ENCODE measurements around the gene NELFB.
A peak's percentile ranks its signal among the peaks of the same experiment; 100 is the strongest.
"Not testable (repeated sequence)": the region's sequence is repeated elsewhere in the genome, so short reads cannot be mapped to it uniquely, and the experiment has no call there.

Gene NELFB

DNA sequence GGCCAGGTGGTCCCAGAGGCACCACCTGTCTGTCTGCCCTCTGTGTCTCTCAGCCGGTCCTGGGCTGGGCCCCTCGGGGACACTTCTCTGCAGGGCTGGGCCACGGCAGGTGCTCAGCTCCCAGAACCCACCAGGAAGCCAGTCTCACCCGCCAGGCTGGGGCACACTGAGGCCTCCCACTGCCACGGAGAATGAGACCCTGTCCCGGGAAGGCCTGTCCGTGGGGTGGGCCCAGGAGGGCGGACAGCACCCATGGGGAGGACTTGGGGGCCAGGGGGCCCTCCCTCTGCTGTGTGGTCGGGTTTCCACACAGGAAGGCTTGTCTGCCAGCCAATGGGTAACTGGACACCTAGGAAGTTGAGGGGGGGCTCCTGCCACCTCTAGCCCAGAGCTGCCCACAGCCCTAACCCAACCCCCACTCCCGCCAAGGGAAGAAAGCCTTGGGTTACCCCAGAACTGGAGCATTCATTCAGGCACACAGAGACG is 18.1 kb upstream of the NELFB start:
- H3K4me3 ChIP-seq (ENCODE audit: low read depth, low read length): no peak overlapping the region; the same call in 1 of the 2 replicates
- DNase-seq (ENCODE audit: low read depth): no peak
- TF ChIP-seq, protein P1, sequence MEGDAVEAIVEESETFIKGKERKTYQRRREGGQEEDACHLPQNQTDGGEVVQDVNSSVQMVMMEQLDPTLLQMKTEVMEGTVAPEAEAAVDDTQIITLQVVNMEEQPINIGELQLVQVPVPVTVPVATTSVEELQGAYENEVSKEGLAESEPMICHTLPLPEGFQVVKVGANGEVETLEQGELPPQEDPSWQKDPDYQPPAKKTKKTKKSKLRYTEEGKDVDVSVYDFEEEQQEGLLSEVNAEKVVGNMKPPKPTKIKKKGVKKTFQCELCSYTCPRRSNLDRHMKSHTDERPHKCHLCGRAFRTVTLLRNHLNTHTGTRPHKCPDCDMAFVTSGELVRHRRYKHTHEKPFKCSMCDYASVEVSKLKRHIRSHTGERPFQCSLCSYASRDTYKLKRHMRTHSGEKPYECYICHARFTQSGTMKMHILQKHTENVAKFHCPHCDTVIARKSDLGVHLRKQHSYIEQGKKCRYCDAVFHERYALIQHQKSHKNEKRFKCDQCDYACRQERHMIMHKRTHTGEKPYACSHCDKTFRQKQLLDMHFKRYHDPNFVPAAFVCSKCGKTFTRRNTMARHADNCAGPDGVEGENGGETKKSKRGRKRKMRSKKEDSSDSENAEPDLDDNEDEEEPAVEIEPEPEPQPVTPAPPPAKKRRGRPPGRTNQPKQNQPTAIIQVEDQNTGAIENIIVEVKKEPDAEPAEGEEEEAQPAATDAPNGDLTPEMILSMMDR (IDR thresholded peaks at IDR 0.05; ENCODE audit: control insufficient read depth, extremely low read depth, insufficient read depth): no peak

DNA sequence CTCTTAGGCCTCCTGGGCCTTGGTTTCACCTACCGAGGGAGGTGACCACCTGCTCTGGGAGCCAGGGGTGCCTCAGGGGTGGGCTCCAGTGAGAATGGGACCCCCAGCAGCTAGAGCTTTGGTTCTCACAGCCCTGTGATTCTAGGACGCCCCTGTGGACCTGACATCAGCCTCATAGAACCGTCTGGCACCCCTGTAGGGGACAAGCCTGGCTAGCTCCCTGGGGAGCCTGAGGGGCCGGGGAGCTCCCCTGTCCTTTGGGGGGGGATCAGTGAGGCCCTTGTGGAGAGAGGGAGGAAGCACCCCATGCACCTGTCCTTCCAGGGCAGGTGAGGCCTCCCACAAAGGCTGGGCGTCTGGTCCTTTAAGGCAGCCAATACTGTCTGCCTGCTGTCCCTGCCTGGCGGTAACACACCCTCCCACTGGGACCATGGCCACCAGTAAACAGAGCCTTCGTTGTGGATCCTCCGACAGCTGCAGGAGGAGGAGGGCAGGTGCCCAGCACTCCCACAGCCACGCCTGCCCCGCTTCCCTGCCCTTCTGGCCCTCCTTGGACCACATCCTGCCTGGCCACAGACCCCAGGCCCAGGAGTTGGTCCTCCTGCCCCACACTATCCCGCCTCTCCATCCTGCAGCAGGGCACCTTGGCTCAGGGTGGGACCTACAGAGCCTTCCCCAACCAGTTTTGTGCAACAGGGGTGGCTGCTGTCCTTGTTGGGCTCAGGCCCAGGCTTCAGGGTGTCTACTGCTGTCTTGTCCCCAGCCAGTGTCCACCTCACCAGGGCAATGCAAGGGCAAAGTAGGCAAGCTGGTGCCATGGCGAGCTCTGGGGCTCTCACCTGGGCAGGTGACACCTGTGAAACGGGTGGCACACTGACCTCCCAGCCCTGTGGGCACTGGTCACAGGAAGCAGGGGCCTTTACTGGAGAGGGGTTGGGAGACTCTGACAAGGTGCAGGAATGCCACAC is 17.1 kb upstream of the NELFB start:
- peak; percentile 64 for DNase-seq (ENCODE audit: low read depth)
- TF ChIP-seq, protein P1 (IDR thresholded peaks at IDR 0.05; ENCODE audit: control insufficient read depth, extremely low read depth, insufficient read depth): no peak
- H3K4me3 ChIP-seq (ENCODE audit: low read depth, low read length): no peak overlapping the region

DNA sequence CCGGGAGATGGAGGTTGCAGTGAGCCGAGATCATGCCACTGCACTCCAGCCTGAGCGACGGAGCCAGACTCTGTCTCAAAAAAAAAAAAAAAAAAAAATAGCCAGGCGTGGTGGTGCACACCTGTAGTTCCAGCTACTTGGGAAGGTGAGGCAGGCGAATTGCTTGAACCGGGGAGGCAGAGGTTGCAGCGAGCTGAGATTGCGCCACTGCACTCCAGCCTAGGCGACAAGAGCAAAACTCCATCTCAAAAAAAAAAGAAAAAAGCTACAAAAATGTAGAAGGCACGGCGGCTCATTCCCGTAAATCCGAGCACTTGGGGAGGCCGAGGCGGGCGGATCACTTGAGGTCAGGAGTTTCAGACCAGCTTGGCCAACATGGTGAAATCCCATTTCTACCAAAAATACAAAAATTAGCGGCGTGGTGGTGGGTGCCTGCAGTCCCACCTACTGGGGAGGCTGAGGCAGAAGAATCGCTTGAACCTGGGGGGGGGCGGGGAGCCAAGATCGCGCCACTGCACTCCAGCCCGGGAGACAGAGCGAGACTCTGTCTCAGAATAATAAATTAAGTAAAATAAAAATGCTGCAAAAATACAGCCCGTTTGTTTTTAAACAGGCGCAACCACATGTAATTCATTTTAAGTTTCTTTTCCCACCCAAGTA is 15.5 kb upstream of the NELFB start:
- H3K4me3 ChIP-seq (ENCODE audit: low read depth, low read length): peak overlapping the region; percentile 73
- DNase-seq (ENCODE audit: low read depth): not testable (repeated sequence)

DNA sequence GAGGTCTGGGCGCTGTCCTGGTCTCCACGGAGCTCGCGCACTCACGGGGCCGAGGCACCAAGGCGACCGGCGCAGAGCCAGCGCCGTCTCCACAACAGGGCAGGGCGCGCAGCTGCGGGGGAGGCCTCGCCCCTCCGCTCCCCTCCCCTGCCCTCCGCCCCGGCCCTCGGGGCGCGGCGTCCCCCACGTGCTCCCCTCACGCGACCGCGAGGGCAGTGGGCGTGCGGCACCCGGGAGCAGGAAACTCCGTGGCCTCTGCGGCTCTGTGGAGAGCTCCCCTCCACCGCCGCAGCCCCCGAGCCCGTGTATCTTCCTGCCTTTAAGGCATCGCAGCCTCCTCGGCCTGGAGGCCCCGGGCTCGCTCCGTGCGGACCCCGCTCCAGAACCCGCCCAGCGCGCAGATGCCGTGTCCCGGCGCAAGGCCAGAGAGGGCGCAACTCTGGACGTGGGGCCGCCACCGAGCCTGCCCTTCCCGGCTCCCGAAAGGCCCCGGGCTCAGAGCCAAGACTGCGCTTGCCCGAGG is 14.7 kb upstream of the NELFB start:
- no peak for DNase-seq (ENCODE audit: low read depth)
- TF ChIP-seq, protein P1 (IDR thresholded peaks at IDR 0.05; ENCODE audit: control insufficient read depth, extremely low read depth, insufficient read depth): no peak
- peak overlapping the region; percentile 73 for H3K4me3 ChIP-seq (ENCODE audit: low read depth, low read length)

DNA sequence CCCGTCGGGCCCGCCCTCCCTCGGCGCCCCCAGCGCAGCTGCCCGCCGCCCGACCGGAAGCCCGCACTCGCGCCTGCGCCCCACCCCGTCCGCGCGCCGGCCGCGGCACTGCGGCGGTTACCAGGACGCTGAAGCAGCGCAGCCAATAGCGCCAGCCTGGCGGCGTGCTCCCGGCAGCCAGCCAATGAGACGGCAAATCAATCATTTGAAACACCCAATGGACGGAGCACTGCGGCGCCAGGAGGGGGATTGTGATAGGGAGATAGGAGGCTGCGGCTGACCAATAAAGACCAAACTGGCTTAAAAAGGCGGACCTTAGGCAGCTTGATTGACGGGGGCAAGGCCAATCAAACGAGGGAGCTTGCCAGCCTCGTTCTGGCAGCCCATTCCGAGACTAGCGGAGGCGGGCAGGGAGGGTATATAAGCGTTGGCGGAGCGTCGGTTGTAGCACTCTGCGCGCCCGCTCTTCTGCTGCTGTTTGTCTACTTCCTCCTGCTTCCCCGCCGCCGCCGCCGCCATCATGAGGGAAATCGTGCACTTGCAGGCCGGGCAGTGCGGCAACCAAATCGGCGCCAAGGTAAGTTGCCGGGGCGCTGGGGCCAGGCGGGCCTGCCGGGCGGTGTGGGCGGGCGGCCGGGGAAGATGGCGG is 14.2 kb upstream of the NELFB start, which contains the start of gene TUBB4B:
TUBB4B (plus strand) TSS at position 447 of the 649 bp plus-strand sequence; CDS start at position 521, 74 bp downstream.
- TF ChIP-seq, protein P1 (IDR thresholded peaks at IDR 0.05; ENCODE audit: control insufficient read depth, extremely low read depth, insufficient read depth): no peak
- H3K4me3 ChIP-seq (ENCODE audit: low read depth, low read length): peak within 1 kb of the TSS; percentile 92
- peak; percentile 100 for DNase-seq (ENCODE audit: low read depth)

DNA sequence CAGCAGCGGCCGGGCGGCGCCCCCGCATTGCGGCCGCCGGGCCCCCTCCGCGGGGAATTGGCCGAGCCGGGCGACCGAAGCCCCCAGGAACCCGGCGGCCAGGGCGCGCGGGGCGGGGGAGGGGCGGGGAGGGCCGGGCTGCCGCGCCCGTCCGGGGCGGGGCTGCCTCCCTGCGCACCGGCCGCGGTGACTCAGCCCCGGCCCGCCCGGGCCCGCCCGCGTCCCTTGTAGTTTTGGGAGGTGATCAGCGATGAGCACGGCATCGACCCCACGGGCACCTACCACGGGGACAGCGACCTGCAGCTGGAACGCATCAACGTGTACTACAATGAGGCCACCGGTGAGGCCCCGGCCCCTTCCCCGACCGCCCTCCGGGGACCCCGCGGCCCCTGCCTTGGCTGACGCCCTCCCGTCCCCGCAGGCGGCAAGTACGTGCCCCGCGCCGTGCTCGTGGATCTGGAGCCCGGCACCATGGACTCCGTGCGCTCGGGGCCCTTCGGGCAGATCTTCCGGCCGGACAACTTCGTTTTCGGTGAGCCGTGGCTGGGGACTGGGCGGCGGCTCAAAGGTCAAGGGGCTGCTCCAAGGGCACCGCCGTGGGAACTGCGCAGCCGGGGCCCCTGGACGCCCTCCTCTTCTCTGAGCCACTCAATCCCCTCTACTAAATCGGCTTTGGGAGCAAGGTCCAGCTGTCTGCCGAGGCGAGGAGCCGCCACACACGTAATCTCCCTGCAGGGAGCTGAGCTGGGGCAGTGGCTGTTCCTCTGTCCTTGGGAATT is 13.4 kb upstream of the NELFB start:
- TF ChIP-seq, protein P1 (IDR thresholded peaks at IDR 0.05; ENCODE audit: control insufficient read depth, extremely low read depth, insufficient read depth): no peak
- DNase-seq (ENCODE audit: low read depth): no peak
- peak overlapping the region; percentile 92 for H3K4me3 ChIP-seq (ENCODE audit: low read depth, low read length)

All from LNCaP clone FGC (cell line).